Sigmoid colon (tissue), 7 donors: ENCODE data around the gene BTAF1. TPM values are rescaled to one million over a fixed set of nuclear protein-coding genes. Genes with fewer than 3 reads are reported as not detected.
A peak's percentile ranks its signal among the peaks of the same experiment; 100 is the strongest.

Source experiments
- DNase-seq: peaks from one replicate; pipeline ENCODE4 v3.0.0-alpha.2; 2019
- H3K27ac ChIP-seq, 4 donors: fragments of 200-600 bp; sonication (generic); one replicate each; pipeline ENCODE4 v1.5.1; 2016 to 2019; ENCODE audit warnings: mild to moderate bottlenecking in 1 of 4
- H3K27me3 ChIP-seq, 3 donors: fragments of 200-600 bp; sonication (generic); one replicate each; pipeline ENCODE4 v1.5.1; 2019; ENCODE audit warnings: mild to moderate bottlenecking in 1 of 3
- H3K36me3 ChIP-seq, 4 donors: fragments of 200-600 bp; sonication (generic); one replicate each; pipeline ENCODE4 v1.5.1; 2016 to 2019
- H3K4me1 ChIP-seq, 4 donors: fragments of 200-600 bp; sonication (generic); one replicate each; pipeline ENCODE4 v1.5.1; 2017 to 2019
- H3K4me3 ChIP-seq, 4 donors: fragments of 200-600 bp; sonication (generic); one replicate each; pipeline ENCODE4 v1.5.1; 2017 to 2019; ENCODE audit warnings: mild to moderate bottlenecking in 2 of 4, moderate library complexity in 1 of 4
- H3K9me3 ChIP-seq, 4 donors: fragments of 200-600 bp in 3 of 4; sonication (generic) in 3 of 4; one replicate each; pipeline versions ENCODE4 v1.5.1 to v1.6.1; 2013 to 2019
- EP300 ChIP-seq, 4 donors: sonication (generic); formaldehyde crosslinking; IDR thresholded peaks; one replicate each; pipeline ENCODE4 v1.6.1; 2017; ENCODE audit warnings: antibody characterized with exemption in 4 of 4
- POLR2A ChIP-seq, 2 donors: fragments of 450-650 bp; IDR thresholded peaks; one replicate each; pipeline ENCODE4 v1.6.1; 2016; ENCODE audit warnings: antibody characterized with exemption in 2 of 2, mild to moderate bottlenecking in 2 of 2, moderate library complexity in 2 of 2
- POLR2AphosphoS5 ChIP-seq, 4 donors: sonication (generic); formaldehyde crosslinking; IDR thresholded peaks; one replicate each; pipeline ENCODE4 v1.6.1; 2017; ENCODE audit warnings: antibody characterized with exemption in 4 of 4
- WGBS, 2 donors: extraction: QIAGEN DNeasy Blood & Tissue Kit; methylation state at CpG; one replicate each; pipeline ENCODE4 v1.1.7; 2013; 5-methylcytosine and 5-hydroxymethylcytosine counted together
- intact Hi-C: fragments of 100-400 bp; cut with DNase I; formaldehyde crosslinking; loops from one replicate; pipeline ENCODE4 v1.15.1; 2023
- polyA plus RNA-seq, 3 donors: library from polyadenylated mRNA; stranded (reverse); fragments of 200-250 nt; gene quantifications; one replicate each; pipeline ENCODE4 v1.2.3, GENCODE V29; 2013
- total RNA-seq, 4 donors: library from RNA; depleted of rRNA; stranded (reverse); fragments of >200 nt; gene quantifications; one replicate each; pipeline ENCODE4 v1.1.0, GENCODE V29; 2016
- TF ChIP-seq, protein P1 (sequence below), 4 experiments: fragments of 450-650 bp in 3 of 4; fragments of 200-600 bp in 1 of 4; IDR thresholded peaks; one replicate each; pipeline ENCODE4 v1.5.1; 2016 to 2019; ENCODE audit warnings: antibody characterized with exemption in 4 of 4, mild to moderate bottlenecking in 3 of 4, moderate library complexity in 2 of 4
- donor health status: healthy with polysubstance abuse.
- donor health status: Bipolar disorder and iron deficiency.
- donor health status: healthy.

The BTAF1 gene
- total and polyA plus RNA-seq, 7 donors = 1.8 to 45.5 (median 34.6) TPM

DNA sequence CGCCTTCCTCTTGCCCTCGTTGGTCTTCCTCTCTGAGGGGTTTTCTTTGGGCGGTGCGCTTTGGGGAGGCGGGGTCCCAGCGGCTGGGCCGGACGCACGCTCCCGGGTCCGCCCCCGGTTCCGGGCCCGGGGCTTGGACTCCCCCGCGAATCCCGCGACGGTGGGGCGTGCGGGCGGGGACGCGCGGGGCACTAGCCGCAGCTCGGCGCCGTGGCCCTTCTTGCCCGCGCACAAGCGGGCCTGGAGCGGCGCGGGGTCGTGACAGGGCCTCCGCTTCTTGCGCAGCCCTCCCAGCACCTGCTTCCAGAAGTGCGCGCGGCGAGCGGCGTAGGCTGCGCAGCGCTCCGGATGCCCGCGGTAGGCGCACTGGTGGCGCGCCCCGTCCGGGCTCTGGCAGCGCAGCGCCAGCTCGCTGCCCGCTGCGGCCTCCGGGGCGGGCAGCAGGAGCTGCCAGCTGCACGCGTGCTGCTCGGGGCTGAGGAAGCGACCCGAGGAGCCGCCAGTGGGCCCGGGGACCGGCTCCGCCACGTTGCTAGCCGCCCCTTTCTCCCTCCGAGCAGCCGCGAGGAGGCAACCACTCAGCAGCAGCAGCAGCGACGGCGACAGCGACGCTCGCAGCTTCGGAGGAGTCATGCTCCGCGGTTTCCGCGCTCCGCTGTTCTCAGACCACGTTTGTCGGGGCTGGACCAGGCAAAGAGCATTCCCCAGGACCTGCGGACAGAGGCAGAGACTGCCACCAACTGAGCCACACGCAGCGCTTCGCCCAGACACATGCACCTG is 15.0 kb upstream of the BTAF1 start:
- intact Hi-C loops = loop anchor here (5.0 to 10.0 kb wide), 3 partner anchors 54 to 504 kb away; partner anchors contain the start of gene PPP1R3C
- no peaks in the 10 kb centered on the region for H3K27me3 ChIP-seq
- peak overlapping the region; percentile 65 to 74 (median 70) for H3K27ac ChIP-seq
- no peaks in the 10 kb centered on the region for H3K9me3 ChIP-seq
- H3K4me1 ChIP-seq = peaks cover 0 to 9% (median 6%) of the 10 kb centered on the region in 4 donors
- DNase-seq = peak; percentile 82
- 0% methylated on average over 93 of the region's 93 CpGs for WGBS, 2 donors
- TF ChIP-seq POLR2AphosphoS5 (IDR thresholded peaks at IDR 0.05) (peak in 1 of 4 donors; percentile 22), EP300 (IDR thresholded peaks at IDR 0.05) (no peak)
- TF ChIP-seq, protein P1, sequence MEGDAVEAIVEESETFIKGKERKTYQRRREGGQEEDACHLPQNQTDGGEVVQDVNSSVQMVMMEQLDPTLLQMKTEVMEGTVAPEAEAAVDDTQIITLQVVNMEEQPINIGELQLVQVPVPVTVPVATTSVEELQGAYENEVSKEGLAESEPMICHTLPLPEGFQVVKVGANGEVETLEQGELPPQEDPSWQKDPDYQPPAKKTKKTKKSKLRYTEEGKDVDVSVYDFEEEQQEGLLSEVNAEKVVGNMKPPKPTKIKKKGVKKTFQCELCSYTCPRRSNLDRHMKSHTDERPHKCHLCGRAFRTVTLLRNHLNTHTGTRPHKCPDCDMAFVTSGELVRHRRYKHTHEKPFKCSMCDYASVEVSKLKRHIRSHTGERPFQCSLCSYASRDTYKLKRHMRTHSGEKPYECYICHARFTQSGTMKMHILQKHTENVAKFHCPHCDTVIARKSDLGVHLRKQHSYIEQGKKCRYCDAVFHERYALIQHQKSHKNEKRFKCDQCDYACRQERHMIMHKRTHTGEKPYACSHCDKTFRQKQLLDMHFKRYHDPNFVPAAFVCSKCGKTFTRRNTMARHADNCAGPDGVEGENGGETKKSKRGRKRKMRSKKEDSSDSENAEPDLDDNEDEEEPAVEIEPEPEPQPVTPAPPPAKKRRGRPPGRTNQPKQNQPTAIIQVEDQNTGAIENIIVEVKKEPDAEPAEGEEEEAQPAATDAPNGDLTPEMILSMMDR (IDR thresholded peaks at IDR 0.05) = peak in 1 of 4 experiments; percentile 9
- H3K4me3 ChIP-seq = peak overlapping the region; percentile 60 to 85 (median 72)
- no peaks in the 10 kb centered on the region for H3K36me3 ChIP-seq

DNA sequence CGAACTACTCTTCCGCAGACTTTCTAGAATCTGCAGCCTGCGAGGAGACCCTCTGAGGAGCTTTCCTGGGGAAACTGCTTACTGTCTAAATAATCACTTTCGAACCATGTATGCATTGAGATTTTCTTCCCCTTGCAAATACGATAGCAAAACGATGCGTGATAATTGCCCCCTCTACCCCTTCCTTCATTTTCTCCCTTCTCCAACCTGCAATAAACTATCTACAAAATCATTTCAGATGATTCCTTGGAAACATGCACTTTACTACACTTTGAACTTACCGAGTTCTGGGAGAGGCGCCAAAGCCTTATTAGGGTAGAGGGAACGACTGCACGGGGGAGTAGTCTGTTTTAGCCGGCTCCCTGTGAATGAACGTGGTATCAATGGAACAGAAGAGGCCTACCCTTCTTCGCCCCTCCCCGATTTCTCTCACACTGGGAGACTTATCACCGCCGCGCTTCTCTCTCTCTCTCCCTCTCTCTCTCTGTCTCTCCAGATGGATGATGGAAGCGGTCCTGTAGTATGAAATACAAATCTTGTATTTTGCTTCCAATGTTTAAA is 14.4 kb upstream of the BTAF1 start, which contains the start of gene FGFBP3:
TSS of gene FGFBP3 (minus strand) at position 370 of the 561 bp plus-strand sequence. CDS start 517 bp downstream, outside the sequence.
- Histone ChIP-seq H3K36me3 (no peaks in the 10 kb centered on the region), H3K27me3 (no peaks in the 10 kb centered on the region), H3K27ac (peak within 1 kb of the TSS; percentile 65 to 74 (median 70)), H3K4me3 (peak within 1 kb of the TSS; percentile 60 to 85 (median 72)), H3K9me3 (no peaks in the 10 kb centered on the region), H3K4me1 (peaks cover 0 to 9% (median 6%) of the 10 kb centered on the region in 4 donors)
- TF ChIP-seq POLR2A (IDR thresholded peaks at IDR 0.05) = no peak
- no peak for TF ChIP-seq POLR2AphosphoS5 (IDR thresholded peaks at IDR 0.05)
- TF ChIP-seq EP300 (IDR thresholded peaks at IDR 0.05) = no peak
- TF ChIP-seq, protein P1 (IDR thresholded peaks at IDR 0.05) = no peak
- DNase-seq = no peak
- 1% methylated on average over 19 of the region's 19 CpGs for WGBS, 2 donors
- intact Hi-C loops = loop anchor here (5.0 to 10.0 kb wide), 3 partner anchors 54 to 504 kb away; partner anchors contain the start of gene PPP1R3C

DNA sequence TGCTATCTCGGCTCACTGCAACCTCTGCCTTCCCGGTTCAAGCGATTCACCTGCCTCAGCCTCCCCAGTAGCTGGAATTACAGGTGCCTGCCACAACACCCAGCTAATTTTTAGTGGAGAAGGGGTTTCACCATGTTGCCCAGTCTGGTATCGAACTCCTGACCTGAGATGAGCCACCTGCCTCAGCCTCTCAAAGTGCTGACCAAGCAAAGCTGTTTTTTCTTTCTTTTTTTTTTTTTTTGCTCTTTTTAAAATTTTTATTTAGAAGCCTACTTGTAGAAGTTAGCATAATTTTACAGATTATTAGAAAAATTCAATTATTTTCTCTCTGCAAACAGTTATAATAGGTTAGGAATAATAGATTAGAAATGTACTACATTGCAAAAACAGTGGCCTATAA is 13.1 kb upstream of the BTAF1 start:
- intact Hi-C loops = loop anchor here (10.0 kb wide), 1 partner anchor 156 kb away; no protein-coding TSS in a partner anchor
- 72 to 92% methylated on average over 4 of the region's 4 CpGs for WGBS, 2 donors
- Histone ChIP-seq H3K27ac (no peak overlapping the region), H3K36me3 (no peaks in the 10 kb centered on the region), H3K27me3 (no peaks in the 10 kb centered on the region), H3K4me1 (peaks cover 0 to 9% (median 6%) of the 10 kb centered on the region in 4 donors), H3K9me3 (no peaks in the 10 kb centered on the region), H3K4me3 (no peak overlapping the region)
- TF ChIP-seq POLR2AphosphoS5 (IDR thresholded peaks at IDR 0.05) (no peak), POLR2A (IDR thresholded peaks at IDR 0.05) (no peak), EP300 (IDR thresholded peaks at IDR 0.05) (no peak)
- TF ChIP-seq, protein P1 (IDR thresholded peaks at IDR 0.05) = no peak
- DNase-seq = no peak

DNA sequence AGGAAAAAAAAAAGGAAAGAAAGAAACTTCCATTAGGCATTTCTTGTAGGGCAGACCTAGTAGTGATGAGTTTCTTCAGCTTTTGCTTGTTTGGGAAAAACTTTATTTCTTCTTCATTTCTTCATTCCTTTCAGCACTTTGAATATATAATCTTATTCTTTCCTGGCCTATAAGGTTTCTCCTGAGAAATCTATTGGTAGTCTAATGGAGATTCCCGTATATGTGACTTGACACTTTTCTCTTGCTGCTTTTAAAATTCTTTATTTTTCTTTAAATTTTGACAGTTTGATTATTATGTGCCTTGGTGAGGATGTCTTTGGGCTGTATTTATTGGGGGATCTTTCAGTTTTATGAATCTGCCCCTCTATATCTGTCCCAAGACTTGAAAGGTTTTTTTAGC is 3.9 kb upstream of the BTAF1 start:
- H3K27me3 ChIP-seq = no peaks in the 10 kb centered on the region
- no peak overlapping the region for H3K27ac ChIP-seq
- no peak for TF ChIP-seq POLR2AphosphoS5 (IDR thresholded peaks at IDR 0.05)
- no peak overlapping the region for H3K4me3 ChIP-seq
- intact Hi-C loops = loop anchor here (5.0 to 10.0 kb wide), 3 partner anchors 117 to 425 kb away; no protein-coding TSS in a partner anchor
- 96 to 100% methylated on average over 1 of the region's 1 CpG for WGBS, 2 donors
- no peaks in the 10 kb centered on the region for H3K36me3 ChIP-seq
- H3K9me3 ChIP-seq = no peaks in the 10 kb centered on the region
- DNase-seq = no peak
- peaks cover 0 to 11% (median 4%) of the 10 kb centered on the region in 4 donors for H3K4me1 ChIP-seq
